Activated naive CD4-positive, alpha-beta T cell (primary cell): ENCODE measurements around the gene LCN12.

ENCODE experiments used
- DNase-seq, 4 experiments: peaks; one replicate each; lab custom pipeline; 2025; lab: John Stamatoyannopoulos, UW

Gene LCN12

DNA sequence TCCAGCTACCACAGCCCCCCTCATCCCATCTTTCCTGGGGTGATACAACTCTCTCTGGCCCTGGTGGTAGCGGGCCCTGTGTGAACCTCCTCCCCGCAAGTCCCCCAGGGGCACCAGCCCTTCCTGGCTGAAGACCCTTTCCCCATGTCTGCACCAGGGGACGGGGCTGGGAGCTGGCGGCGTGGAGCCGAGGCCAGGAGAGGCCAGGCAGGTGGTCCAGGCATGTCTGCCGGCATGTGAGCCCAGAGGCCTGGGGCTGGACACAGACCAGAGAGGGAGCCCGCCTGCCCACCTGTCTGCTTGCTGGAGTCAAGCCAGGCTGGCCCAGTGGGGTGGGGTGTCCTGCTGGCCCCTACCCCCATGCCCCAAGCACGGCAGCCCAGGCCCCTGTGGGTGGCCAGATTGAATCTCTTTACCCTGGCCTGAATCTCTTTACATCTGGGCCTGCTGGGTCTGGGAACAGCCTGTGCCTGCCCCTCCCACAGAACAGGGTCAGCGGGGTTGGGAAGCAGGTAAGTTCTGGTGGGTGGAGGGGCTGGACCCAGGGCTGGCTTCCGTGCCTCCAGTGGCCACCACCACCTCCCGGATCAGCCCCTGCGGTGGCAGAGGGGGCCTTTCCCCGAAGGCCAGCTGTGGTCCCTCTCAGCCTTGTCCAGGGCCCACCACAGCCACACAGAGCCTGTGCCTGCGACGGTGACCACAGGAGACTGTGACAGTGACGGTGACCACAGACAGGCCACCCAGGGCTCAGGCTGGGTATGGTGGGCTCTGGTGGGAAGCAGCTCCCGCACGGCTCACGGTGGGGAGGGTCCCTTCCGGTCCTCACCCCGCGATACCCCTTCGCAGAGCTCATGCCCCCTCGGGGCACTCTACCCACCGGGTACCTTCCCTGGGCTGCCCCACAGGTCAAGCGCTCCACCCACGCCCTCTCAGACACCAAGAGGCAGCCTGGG, 7.1 kb downstream of the LCN12 start:
- no peak for DNase-seq

DNA sequence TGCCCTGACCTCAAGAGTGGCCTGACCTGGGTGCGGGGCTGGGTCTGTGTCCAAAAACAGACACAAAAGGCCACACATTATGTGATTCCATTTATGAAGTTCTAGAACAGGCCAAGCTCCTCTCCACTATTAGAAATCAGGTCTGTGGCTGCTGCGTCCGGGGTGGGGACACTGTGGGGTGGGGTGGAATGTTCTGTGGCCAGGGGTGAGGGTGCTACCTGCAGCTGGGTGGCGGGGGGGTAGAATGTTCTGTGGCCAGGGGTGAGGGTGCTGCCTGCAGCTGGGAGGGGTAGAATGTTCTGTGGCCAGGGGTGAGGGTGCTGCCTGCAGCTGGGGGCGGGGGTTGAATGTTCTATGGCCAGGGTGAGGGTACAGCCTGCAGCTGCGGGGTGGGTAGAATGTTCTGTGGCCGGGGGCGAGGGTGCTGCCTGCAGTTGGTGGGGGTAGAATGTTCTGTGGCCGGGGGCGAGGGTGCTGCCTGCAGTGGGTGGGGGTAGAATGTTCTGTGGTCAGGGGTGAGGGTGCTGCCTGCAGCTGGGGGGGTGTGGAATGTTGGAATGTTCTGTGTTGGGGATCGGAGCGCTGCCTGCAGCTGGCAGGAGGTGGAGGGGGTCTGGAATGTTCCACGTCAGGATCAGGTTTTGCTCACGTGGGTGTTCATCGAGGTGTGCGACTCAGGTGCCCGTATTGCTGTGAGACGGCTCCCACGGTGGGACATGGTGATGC, 8.3 kb downstream of the LCN12 start:
- DNase-seq = no peak

DNA sequence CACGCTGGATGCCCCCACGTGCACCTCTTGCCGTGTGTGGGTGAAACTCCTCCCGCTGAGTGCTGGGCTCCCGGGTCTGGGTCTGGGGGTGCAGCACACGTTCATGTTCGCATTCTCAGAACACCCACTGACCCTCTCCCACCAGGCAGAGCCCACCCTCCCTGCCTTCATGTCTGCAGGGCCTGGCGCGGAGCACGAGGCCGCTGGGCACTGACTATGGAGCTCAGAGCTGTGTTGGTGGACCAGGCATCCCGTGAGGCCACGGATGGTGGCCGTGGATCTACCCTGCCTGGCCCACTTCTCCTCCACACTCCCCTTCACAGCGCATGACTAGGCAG, 8.8 kb downstream of the LCN12 start:
- no peak for DNase-seq

DNA sequence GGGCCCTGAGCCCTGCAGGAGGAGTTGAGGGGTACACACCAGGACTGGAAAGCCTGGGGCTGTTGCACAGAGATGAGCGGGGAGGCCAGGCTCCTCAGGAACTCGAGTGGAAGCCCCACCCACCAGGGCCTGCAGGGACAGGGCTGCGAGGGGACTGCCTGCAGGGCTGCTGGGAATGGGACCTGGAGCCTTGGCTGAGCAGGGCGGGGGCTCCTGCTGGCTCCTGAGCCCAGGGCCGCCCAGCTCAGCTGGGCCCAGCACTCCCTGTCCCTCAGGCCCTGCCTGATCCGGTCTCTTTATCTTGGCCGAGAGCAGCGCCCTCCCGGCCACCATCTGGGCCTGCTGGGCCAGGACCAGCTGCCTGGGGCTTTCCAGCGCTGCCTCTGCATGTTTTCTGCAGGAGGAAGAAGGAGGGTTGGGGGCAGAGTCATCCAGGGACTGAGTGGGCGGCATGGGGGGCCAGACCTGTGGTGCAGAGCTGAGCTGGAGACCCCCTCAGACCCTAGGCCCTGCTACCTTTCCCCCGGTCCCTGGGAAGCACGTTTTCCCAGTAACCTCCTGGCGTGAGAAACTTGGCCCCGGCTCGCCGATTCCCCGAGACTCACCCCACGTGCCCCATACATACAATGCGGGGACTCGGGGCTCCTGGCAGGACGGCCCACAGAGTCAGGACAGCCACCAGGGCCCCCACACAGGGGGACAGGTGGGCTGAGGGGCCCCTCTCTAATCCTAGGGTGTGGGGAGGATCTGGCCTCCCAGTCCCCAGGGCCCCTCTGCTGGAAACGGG, 9.4 kb downstream of the LCN12 start:
- no peak for DNase-seq

DNA sequence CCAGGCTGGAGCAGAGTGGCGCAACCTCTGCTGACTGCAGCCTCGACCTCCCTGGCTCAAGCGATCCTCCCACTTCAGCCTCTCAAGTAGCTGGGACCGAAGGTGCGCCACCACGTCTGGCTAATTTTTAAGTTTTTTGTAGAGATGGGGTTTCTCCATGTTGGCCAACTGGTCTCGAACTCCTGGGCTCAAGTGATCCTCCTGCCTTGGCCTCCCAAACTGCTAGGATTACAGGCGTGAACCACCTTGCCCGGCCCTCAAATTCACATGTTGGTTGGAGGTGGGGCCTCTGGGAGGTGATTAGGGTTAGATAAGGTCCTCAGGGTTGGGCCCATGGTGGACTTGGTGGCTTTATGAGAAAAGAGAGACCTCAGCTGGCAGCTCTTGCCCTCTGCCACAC, 10.1 kb downstream of the LCN12 start:
- no peak for DNase-seq

DNA sequence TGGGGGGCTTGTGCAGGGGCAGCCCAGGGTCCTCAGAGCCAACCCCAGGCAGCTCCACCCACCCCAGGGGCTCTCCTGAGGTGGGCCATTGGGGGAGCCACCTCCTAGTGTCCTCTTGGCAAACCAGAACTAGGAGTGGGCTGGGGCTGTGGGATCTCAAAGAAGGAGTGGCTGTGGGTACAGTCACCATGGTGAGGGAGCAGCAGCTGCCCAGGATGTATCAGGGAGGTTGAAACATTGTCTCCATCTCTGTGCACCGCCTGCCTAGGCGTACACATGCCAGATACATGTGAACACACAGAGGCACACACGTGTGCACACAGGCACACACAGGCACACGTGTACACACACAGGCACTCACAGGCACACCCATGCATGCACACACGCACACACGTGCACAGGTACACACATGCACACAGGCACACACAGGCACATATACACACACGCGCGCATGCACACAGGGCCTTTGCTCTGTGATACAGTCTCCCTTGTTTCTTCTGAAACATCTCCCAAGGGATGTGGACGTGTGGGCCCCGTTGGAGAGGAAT, 10.7 kb downstream of the LCN12 start:
- DNase-seq = no peak

DNA sequence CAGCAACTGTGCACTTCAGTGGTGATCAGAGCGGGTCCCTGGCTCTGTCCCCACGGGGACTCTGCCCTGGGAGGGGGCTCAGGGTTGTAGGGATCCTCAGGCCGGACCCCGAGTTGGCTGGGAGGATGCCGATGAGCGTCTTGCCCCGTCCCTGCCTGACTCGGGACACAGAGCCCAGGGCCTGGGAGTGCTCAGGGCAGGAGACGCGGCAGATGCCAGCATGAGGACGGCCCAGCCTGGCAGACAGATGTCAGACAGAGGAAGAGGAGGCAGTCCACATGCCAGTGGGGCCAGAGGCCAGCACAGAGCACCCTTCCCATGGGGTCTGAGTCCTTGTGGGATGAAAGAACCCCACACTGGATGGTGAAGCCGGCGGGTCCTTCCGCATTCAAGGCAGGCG, 11.3 kb downstream of the LCN12 start:
- DNase-seq = no peak

DNA sequence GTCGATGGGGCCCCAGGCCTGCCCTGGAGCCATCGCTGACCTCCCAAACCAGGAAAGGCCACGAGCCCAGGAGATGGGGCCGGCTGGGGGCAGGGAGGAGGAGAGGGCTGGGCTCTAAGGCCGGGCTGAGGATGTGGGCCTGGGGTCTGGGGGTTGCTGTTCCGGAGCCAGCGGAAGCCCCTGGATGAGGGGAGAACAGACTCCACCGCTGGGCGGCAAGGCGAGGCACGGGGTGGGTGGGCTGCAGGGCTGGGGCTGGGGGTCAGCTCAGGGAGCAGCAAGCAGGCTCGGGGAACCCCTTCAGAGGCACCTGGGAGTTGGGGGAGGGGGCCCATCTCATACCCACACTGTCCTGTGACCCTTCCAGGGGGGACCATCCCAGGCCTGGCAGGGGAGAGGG, 11.7 kb downstream of the LCN12 start:
- no peak for DNase-seq

DNA sequence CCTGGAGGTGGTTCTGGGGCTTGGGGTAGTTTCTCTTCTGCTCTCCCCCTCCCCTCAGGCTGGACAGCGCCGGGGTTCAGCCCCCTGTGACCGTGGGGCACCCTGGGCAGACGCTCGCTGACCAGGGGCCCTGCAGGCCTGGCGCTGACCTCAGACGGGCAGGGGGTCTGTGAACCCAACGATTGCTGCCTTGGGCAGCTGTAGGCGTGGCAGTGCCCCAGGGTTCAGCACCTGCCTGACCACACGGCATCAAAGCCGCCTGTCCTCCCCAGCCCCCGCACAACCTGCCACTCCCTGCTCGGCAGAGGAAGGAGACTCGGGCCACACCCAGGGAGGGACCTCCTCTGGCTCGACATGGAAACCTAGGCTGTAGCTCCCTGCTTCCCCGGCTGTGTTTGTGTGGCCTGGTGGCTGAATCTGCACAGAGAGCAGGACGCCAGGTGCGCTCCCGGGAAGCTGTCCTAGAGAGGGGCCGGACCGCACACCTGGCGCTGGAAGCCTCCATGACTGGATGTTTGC, 12.2 kb downstream of the LCN12 start:
- no peak for DNase-seq

DNA sequence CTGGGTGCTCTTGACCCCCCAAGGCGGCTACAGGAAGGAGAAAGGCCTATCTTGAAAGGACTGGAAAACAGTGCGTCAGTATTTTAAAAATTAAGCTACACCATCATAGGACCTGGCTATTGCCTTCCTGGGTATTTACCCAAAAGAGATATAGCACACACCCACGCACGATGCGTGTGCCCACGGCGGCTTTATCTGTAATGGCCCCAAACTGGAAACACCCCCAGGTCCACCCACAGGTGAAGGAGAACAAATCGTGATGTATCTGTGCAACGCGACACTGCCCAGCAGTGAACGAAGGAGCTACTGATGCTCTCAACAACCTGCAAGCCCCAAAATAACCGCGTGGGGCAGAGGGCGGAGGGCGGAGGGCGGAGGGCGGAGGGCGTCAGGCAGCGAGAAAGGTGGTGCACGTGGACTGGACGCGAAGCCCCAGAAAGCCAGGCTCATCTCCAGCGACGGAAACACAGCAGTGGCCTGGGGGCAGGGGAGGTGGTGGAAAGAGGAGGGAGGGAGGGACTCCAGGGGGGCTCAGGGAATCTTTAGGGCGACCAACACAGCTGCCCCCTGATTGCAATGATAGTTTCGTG, 12.9 kb downstream of the LCN12 start:
- DNase-seq = no peak

DNA sequence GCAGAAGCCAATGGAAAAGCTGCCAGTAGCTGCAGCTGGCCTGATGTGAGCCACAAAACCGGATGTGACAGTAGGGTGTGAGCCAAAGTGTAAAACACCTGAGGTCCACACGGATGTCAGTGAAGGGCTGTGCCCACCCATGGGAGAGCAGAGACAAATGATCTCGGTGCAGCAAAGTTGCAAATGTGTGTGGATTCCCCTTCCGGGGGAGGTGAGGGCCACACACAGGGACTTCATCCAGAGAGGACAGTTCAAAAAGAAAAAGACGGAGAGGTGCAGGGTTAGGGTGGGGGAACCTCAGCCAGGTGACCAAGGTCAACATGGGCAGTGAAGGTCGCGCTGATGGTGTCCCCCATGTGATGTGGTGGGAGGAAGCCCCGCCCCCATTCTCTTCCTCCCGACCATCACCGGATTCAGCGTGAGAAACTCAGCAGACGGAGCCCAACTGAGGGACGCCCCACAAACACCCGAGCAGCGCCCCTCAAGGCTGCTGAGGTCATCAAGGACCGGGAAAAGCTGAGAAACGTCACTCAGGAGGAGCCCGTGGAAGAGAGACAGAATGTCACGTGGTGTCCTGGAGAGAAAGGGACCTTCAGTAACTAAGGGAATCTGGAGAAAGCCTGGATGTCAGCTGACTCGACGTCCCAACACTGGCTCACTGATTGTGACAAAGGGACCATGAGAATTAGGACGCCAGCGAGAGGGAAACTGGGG, 13.9 kb downstream of the LCN12 start:
- no peak for DNase-seq

DNA sequence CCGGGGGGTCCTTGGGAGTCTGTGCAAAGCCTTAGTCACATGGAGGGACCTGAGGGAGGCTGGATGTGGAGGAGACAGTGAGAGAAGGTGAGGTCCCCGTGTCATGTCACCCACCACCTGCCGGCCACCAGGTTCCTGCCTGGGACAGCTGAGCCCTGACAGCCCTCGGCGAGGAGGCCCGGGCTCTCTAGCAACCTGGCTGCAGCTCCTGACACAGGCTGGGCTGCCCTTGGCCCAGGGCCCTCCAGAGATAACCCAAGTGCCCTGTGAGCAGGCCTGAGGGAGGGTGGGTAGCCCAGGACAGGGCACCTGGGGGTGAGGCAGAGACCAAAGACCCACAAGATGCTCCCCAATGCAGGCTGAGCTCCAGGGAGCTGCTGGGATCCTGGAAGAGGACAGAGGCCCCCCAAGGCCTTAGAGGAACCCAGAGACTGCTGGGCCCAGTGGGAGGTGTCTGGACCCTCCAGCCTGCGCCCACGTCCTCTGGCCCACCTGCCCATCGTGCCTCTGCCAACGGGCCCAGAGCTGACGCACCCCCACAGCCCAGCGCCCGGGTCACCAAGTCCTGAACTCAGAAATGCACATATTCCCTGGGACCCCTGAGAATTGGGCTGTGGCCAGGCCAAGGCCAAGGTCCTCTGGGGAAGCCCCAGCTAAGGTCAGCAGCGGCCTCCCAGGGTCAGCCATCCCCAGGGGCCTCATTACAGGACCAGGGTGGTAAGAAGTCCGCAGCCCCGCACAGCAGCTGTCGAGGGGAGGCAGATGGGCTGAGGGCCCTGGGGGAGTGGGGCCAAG, 16.5 kb downstream of the LCN12 start:
- no peak for DNase-seq

DNA sequence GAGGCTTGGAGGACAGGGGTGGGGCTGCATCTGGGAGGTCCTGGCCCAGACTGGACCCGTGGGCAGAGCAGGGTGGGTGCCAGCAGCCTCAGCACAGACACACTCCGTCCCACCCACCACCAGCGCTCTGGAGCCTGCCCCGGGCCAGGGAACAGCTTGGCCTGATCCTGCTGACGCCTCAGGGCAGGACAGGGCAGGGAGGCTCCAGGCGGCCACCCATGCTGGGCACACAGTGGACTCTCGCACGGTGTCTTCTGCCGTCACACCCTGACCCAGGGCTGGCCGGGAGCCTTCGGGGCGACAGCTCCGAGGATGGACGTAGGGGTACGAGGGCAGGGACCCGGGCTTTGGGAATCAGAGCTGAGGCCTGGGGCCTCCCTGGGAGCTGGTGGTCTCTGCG, 17.1 kb downstream of the LCN12 start:
- no peak for DNase-seq

DNA sequence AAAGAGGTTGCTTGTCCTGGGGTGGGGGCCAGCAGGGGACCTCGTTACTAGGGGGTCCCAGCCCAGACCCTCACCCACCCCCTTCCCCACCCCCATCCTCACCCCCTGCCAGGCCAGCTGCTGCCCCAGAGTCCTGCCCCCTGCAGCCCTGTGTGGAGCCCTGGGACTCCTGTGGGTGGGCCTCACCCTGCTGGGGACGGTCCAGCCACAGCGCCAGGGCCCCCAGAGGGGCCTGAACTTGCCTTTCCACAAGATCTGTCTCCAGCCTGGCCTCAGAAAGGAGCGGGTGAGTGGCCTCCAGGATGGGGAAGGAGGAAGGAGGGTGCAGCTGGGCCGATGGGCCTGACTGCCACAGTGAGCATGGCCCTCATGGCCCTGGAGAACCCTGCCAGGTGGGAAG, 17.7 kb downstream of the LCN12 start:
- no peak for DNase-seq

DNA sequence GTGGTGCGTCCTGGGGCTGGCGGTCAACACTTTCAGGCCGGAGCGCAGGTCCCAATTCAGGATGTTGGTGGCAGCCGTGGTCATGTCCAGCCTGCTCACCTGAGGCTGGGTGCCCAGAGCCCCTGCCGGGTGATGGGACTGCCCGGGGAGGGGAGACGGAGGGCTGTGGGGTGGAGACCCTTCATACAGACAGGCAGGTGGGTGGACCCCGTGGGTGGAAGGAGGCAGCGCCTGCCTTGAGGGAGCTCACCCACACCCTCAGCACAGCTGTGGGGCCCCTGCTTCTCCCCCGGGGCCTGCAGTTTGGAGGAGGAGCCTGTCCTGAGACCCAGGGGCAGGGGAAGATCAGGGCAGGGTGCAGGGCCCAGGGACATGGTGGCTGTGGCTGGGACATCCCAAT, 18.3 kb downstream of the LCN12 start:
- DNase-seq = no peak

DNA sequence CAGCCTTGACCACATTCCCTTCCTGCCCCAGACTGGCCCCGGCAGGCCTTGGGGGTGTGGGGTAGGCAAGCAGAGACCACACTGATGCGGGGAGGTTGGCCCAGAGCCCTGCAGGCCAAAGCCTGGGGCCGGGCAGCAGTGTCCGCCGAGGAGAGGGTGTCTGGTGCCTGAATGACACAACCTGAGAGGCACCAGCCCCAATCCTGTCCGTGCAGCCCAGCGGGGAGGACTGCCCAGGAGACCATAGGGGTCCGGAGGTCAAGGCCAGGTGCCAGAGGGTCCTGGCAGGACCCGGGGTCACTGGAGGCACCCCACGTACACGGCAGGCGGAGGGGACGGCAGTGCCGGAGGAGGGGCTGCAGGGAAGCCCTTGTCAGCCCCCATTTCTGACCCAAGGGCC, 19.7 kb downstream of the LCN12 start:
- no peak for DNase-seq

DNA sequence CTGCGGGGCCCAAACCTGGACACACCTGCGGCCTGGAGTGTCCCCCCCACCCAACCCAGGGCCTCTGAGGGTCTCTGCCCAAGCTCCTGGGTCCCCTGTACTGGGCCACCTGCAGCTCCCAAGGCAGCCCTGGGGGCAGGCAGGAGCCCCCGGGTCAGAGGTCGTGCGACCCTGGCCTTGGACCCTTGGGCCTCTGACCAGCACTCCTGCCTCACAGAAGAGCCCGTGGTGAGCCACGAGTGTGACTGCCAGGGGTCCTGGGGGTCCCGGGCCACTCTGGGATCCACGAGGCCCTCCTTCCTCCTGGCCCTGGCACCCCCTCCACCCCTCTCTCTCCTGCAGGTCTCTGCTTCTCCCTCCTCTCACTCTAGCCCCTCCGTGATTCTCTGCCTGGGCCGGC, 20.3 kb downstream of the LCN12 start:
- no peak for DNase-seq

DNA sequence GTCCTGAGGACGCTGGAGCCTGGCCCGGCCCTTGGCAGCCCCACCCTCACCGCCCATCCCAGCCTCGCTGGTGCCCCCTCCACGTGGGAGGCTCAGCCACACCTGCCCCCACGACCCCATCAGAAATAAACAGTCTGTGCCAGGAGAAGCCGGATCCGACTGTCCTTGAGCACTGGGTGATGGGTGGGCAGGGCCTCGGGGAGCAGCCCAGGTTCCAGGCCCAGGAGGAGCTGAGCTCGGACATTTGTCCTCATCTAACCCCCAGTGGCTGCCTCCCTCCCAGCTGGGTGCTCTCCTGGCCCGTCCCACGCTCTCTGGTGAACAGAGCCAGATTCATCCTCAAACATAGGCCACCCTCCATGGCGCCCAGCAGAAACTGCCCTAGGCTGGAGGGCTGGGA, 20.7 kb downstream of the LCN12 start:
- DNase-seq = no peak

DNA sequence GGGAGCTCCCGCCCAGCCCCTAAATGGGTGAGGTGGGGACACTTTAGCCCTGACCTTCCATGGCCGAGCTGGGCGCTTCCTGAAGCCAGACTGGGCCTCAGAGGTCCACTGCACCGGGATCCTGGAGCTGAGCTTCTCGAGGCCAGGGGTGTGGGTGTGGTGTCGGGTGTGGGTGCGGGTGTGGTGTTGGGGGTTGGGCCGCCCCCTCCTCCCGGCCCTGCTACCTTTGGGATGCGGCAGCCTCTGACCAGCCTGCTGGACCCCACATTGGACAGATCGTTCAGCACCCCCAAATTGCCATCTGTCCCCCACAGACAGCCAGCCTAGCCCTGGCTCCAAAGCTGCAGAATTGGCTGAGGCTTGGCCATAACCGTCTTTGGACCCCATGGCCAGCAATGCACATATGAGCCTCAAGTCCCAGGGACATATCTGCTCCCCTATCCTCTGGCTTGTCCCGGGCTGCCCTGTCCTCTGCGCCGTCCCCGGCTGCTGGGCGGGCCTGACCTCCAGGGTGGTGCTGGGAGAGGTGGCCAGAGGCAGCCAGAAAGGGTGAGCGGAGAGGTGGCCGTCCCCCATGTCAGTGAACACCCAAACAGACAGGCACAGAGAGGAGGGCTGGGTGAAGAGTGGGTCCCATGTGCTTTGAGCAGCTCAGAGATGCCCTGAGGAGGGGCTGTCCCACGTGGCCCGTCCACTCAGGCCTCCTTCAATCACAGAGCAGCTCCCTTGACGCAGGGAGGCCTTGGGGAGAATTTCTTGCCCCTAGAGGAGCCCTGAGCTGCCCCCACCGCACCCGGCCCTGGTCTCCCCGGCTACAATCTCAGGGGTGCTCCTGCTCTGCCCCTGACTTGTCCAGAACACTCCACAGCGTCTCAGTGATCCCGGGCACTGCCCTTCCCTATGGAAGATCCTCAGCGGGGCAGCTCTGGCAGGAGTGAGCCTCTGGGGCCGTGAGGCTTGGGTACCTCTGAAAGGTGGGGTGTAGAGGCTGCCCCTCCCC, 21.8 kb downstream of the LCN12 start:
- no peak for DNase-seq
